AG10803 (cell line): ENCODE data around the gene MAGOH.
A peak's percentile ranks its signal among the peaks of the same experiment; 100 is the strongest.
"Not testable (repeated sequence)": the region's sequence is repeated elsewhere in the genome, so short reads cannot be mapped to it uniquely, and the experiment has no call there.

Experiments used
- DNase-seq: peaks from one replicate; pipeline ENCODE4 v3.0.0; 2010; ENCODE audit warnings: low read depth
- H3K4me3 ChIP-seq: 2 replicates; pipeline ENCODE4 v1.5.1; 2011; ENCODE audit warnings: mild to moderate bottlenecking, low read length, control low read depth
- TF ChIP-seq, protein P1 (sequence below): conservative IDR thresholded peaks from 2 replicates; pipeline ENCODE4 v1.5.1; 2011; ENCODE audit warnings: mild to moderate bottlenecking, low read length, control low read depth, inconsistent platforms

Gene MAGOH

DNA sequence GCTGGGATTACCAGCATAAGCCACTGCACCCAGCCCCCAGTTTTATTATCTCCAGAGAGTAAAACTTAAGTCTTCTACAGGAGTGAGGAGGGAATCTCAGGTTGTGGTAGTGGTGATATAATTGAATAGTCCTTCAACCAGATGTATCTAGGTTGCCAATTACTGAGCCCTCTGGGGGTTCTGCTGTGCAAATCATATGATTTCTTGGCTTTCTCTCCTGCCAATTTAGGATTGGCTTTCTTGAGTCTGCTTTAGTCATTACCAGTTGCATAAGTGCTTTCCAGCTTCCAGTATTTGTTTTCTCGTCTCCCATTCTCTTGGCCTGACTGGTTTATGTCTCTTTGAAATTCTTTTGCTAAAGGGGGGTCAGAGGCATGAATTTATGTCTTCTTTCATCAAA lies 30.6 kb downstream of the MAGOH start:
- TF ChIP-seq, protein P1, sequence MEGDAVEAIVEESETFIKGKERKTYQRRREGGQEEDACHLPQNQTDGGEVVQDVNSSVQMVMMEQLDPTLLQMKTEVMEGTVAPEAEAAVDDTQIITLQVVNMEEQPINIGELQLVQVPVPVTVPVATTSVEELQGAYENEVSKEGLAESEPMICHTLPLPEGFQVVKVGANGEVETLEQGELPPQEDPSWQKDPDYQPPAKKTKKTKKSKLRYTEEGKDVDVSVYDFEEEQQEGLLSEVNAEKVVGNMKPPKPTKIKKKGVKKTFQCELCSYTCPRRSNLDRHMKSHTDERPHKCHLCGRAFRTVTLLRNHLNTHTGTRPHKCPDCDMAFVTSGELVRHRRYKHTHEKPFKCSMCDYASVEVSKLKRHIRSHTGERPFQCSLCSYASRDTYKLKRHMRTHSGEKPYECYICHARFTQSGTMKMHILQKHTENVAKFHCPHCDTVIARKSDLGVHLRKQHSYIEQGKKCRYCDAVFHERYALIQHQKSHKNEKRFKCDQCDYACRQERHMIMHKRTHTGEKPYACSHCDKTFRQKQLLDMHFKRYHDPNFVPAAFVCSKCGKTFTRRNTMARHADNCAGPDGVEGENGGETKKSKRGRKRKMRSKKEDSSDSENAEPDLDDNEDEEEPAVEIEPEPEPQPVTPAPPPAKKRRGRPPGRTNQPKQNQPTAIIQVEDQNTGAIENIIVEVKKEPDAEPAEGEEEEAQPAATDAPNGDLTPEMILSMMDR = no peak
- peak; percentile 61 for DNase-seq
- H3K4me3 ChIP-seq = no peak overlapping the region

DNA sequence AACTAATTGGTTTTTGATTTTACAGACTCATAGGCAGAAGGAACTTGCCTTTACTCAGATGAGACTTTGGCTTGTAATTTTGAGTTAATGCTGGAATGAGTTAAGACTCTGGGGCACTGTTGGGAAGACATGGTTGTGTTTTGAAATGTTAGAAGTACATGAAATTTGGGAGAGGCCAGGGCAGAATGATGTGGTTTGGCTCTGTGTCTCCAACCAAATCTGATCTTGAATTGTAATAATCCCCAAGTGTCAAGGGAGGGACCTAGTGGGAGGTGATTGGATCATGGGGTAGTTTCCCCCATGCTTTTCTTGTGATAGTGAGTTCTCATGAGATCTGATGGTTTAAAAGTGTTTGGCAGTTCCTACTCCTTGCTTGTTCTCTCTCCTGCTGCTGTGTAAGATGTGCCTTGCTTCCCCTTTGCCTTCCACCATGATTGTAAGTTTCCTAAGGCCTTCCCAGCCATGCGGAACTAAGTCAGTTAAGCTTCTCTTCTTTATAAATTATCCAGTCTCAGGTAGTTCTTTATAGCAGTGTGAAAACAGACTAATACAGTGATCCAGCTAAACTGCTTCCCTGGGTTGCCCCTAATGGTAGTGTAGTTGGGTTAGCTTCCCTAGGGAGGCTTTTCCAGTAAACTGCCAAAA lies 31.5 kb downstream of the MAGOH start:
- H3K4me3 ChIP-seq = no peak overlapping the region
- TF ChIP-seq, protein P1 = no peak
- DNase-seq = no peak

DNA sequence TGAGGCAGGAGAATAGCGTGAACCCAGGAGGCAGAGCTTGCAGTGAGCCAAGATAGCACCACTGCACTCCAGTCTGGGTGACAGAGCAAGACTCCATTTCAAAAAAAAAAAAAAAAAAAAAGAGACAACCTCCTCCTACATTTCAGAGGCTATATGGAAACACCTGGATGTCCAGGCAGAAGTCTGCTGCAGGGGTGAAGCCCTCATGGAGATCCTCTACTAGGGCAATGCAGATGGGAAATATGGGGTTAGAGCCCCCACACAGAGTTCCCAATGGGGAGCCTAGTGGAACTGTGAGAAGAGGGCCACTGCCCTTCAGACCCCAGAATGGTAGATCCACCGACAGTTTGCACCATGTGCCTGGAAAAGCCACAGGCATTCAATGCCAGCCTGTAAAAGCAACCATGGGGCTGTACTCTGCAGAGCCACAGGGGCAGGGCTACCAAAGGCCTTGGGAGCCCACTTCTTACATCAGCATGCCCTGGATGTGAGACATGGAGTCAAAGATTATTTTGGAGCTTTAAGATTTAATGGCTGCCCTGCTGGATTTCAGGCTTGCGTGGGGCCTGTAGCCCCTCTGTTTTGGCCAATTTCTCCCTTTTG lies 32.1 kb downstream of the MAGOH start:
- DNase-seq = not testable (repeated sequence)

DNA sequence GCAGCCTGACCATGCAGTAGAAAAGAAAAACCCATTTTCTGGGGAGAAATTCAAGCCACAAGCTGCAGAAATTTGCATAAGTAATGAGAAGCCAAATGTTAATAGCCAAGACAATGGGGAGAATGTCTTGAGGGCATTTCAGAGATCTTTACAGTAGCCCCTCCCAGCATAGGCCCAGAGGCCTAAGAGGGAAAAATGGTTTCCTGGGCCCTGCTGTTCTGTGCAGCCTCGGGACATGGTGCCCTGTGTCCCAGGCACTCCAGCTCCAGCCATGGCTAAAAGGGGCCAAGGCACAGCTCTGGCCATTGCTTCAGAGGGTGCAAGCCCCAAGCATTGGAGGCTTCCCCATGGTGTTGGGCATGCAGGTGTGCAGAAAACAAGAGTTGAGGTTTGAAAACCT lies 32.8 kb downstream of the MAGOH start:
- not testable (repeated sequence) for DNase-seq, H3K4me3 ChIP-seq

More for the DNA sequence above, 32.1 kb downstream of the MAGOH start:
- H3K4me3 ChIP-seq = not testable (repeated sequence)

DNA sequence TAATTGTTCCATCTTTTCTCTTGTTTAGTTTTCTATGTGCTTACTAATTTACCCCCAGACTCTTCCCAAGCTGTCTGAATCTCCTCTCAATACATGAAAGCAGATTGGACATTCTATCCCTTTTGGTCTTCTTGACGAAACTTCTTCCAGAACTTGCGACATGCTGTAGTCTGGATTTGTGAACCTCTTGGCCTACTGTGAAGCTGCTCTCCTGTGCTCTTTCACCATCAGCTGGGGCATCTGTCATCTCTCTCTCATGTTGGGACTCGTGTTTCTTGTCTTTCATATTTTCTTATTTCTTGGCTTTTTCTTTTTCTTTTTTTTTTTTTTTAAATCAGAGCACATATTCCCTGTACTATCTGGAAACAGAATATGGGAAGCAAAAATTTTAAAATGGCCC lies 34.9 kb downstream of the MAGOH start:
- H3K4me3 ChIP-seq = no peak overlapping the region
- TF ChIP-seq, protein P1 = no peak
- peak; percentile 16 for DNase-seq

DNA sequence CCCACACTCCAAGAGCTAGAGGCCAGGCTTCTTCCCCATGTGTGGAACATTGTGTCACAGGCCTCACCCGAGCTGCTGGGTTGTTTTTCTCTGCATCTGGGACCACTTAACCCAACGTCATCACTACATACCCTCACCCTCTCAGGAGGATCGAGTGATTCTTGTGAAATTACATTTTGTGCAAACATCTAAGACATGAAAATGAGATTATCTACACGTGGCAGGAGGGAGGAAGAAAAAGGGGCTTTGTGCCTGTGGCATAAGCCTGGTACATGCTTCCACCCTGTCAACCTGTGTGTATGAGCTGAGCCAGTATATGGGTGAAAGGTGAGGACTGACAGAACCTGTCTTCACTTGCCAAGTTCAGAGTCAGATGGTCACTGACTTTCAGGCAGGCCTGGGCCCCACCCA lies 40.1 kb downstream of the MAGOH start:
- H3K4me3 ChIP-seq = peak overlapping the region; percentile 87
- TF ChIP-seq, protein P1 = no peak

DNA sequence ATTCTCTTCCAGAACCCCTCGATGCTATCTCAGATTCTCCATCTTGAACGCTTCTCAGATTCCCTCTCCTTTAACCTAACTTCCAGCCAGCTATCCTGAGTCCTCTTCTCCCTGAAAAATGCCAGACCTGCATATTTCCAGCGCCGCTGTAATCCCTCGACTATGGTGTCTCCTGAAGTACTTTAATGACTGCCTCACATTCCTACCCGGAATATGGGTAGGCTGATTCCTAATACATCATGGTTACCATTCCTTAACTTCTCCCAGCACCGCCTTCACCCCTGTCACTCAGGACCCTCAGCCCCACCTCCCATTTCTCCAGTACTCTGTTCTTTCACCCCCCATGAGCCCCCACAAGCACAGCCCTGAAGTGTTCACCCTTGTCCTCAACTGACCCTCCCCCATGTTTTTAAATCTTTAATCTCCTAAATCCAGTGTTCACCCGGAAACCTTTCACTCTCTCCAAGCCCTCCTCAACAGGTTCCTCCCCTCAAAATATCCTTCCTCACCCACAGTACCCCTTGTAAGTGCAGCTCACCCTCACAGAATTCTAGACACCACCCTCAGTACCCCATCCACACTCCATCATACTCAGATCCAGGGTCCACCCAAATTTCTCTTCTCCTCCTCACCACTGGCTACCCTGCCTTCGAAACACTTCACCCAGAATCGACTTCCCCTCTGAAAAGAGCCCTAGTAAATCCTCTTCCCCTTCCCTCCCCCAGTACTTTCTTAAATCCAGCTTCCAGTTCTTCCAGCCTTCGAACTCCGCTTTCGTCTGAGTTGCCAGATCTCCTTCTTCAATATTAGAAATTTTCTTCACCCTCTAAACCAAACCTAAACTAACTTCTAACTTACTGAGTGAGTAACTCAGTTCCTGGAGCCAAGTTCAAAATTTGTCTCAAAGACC lies 40.8 kb downstream of the MAGOH start:
- DNase-seq = peak; percentile 59
- TF ChIP-seq, protein P1 = no peak
- H3K4me3 ChIP-seq = peak overlapping the region; percentile 87

More for the DNA sequence above, 40.1 kb downstream of the MAGOH start:
- DNase-seq = peak; percentile 88
